Stimulated activated naive CD8-positive, alpha-beta T cell treated with anti-CD3 and anti-CD28 coated beads, Interleukin-15, Interleukin-2, amounts not matched to agents 100 U/mL and 50 U/mL, for 24 hours (primary cell): ENCODE results near the gene THBS4.
"Not testable (repeated sequence)": the region's sequence is repeated elsewhere in the genome, so short reads cannot be mapped to it uniquely, and the experiment has no call there.

Experiments used
- ATAC-seq: fragments of 150-1000 bp; cut with Tn5 transposase; one replicate; pipeline ENCODE4 v1.10.0; 2021
- DNase-seq: peaks from one replicate; pipeline ENCODE4 v3.0.0; 2021

THBS4 gene

GRCh38 chr5:80076131-80077050, 41.2 kb downstream of the THBS4 start:
- DNase-seq (no peak), ATAC-seq (no peak)

- ATAC-seq (no peak), DNase-seq (no peak)
Measured at GRCh38 chr5:80077051-80077714, 42.0 kb downstream of the THBS4 start.

- DNase-seq, result no peak
- ATAC-seq, result no peak
Measured at GRCh38 chr5:80078921-80079320, 43.8 kb downstream of the THBS4 start.

- no peak for ATAC-seq
- DNase-seq, result no peak
Measured at GRCh38 chr5:80082281-80082680, 47.1 kb downstream of the THBS4 start.

- DNase-seq (peak; percentile 42), ATAC-seq (no peak)
Measured at GRCh38 chr5:80082731-80083100, 47.6 kb downstream of the THBS4 start.

GRCh38 chr5:80083101-80083890, 48.1 kb downstream of the THBS4 start:
- ATAC-seq, result peak; percentile 75
- peak; percentile 26 for DNase-seq

- DNase-seq, result no peak
- no peak for ATAC-seq
Measured at GRCh38 chr5:80090884-80091166, 55.7 kb downstream of the THBS4 start.

GRCh38 chr5:80091792-80092192, 56.6 kb downstream of the THBS4 start:
- DNase-seq (peak; percentile 16), ATAC-seq (peak; percentile 69)

- ATAC-seq, result no peak
- no peak for DNase-seq
Measured at GRCh38 chr5:80092486-80093107, 57.4 kb downstream of the THBS4 start.

GRCh38 chr5:80093796-80094195, 58.6 kb downstream of the THBS4 start:
- no peak for DNase-seq
- ATAC-seq, result no peak

- DNase-seq, result no peak
- no peak for ATAC-seq
Measured at GRCh38 chr5:80094236-80094738, 59.1 kb downstream of the THBS4 start.

GRCh38 chr5:80097451-80097850, 62.3 kb downstream of the THBS4 start:
- ATAC-seq (no peak), DNase-seq (no peak)

- ATAC-seq (no peak), DNase-seq (no peak)
Measured at GRCh38 chr5:80101993-80102392, 66.8 kb downstream of the THBS4 start.

- ATAC-seq (no peak), DNase-seq (no peak)
Measured at GRCh38 chr5:80103371-80103770, 68.2 kb downstream of the THBS4 start.

GRCh38 chr5:80105698-80106439, 70.7 kb downstream of the THBS4 start:
- ATAC-seq, result no peak
- no peak for DNase-seq

GRCh38 chr5:80106916-80107315, 71.8 kb downstream of the THBS4 start:
- DNase-seq, result no peak

GRCh38 chr5:80109646-80110478, 74.7 kb downstream of the THBS4 start:
- DNase-seq (no peak), ATAC-seq (no peak)

More at GRCh38 chr5:80106916-80107315, 71.8 kb downstream of the THBS4 start:
- no peak for ATAC-seq

- not testable (repeated sequence) for DNase-seq, ATAC-seq
Measured at GRCh38 chr5:80111376-80111990, 76.3 kb downstream of the THBS4 start.

GRCh38 chr5:80114860-80115259, 79.7 kb downstream of the THBS4 start:
- ATAC-seq (no peak), DNase-seq (no peak)

GRCh38 chr5:80116000-80116399, 80.9 kb downstream of the THBS4 start:
- ATAC-seq (no peak), DNase-seq (no peak)
